ENCODE measurements around the gene EZR. TPM values are rescaled to one million over a fixed set of nuclear protein-coding genes. Genes with fewer than 3 reads are reported as not detected.

Gene EZR
- polyA plus RNA-seq, 3 donors, result 68.1 to 95.8 (median 86.3) TPM

GRCh38 chr6:158718461-158719046 is 100.6 kb downstream of the EZR start:
- peaks cover 0 to 2% (median 0%) of the 10 kb centered on the region in 7 donors for H3K9me3 Mint-ChIP-seq
- Histone ChIP-seq H3K27me3 (ENCODE audit: control insufficient read depth in 2 of 2, insufficient read depth in 2 of 2, low read length in 2 of 2) (no peaks in the 10 kb centered on the region), H2AFZ (ENCODE audit: insufficient read depth, low read depth, low read length, poor library complexity, severe bottlenecking) (no peak overlapping the region), H3K9ac (ENCODE audit: insufficient read depth, low read length, poor library complexity, severe bottlenecking) (no peak overlapping the region), H3K79me2 (ENCODE audit: insufficient read depth, low read length) (no peaks in the 10 kb centered on the region), H3K27ac (ENCODE audit: low read depth in 1 of 2, low read length in 2 of 2) (peak overlapping the region in 1 of 2 donors; percentile 56), H3K9me3 (replicated peaks in 1 of 2; ENCODE audit: control insufficient read depth in 1 of 2, insufficient read depth in 1 of 2, low read length in 2 of 2) (no peaks in the 10 kb centered on the region), H3K4me1 (ENCODE audit: control insufficient read depth in 1 of 2, insufficient read depth in 2 of 2, low read length in 2 of 2) (peaks cover 50 to 64% of the 10 kb centered on the region in 2 donors), H3K4me2 (replicated peaks; ENCODE audit: extremely low read depth, low read length, poor library complexity, severe bottlenecking) (no peak overlapping the region), H4K20me1 (ENCODE audit: insufficient read depth, low read length) (no peaks in the 10 kb centered on the region), H3K4me3 (replicated peaks in 1 of 3; ENCODE audit: low read depth in 2 of 3, low read length in 3 of 3) (no peak overlapping the region), H3K36me3 (replicated peaks in 1 of 2; ENCODE audit: control insufficient read depth in 1 of 2, insufficient read depth in 2 of 2, low read length in 2 of 2) (peaks cover 9 to 32% of the 10 kb centered on the region in 2 donors)
- H3K27me3 Mint-ChIP-seq (ENCODE audit: low read depth in 3 of 3), result peaks cover 0 to 3% (median 0%) of the 10 kb centered on the region in 3 donors
- TF ChIP-seq CTCF (IDR thresholded peaks at IDR 0.05), result peak; percentile 35
- peak overlapping the region in 5 of 7 donors; percentile 7 to 80 (median 36) for H3K27ac Mint-ChIP-seq
- H3K4me1 Mint-ChIP-seq, result peaks cover 61% of the 10 kb centered on the region
- H3K4me3 Mint-ChIP-seq, result no peak overlapping the region
- WGBS (ENCODE audit: insufficient coverage), result 96% methylated on average over 11 of the region's 13 CpGs
- H3K36me3 Mint-ChIP-seq, result peaks cover 43 to 55% of the 10 kb centered on the region in 2 donors
- intact Hi-C loops (cut with micrococcal nuclease), result loop anchor here in 1 of 2 donors (10.0 kb wide), 1 partner anchor 146 kb away; no protein-coding TSS in a partner anchor
- DNase-seq, result no peak

- intact Hi-C loops (cut with micrococcal nuclease), result loop anchor here in 1 of 2 donors (10.0 kb wide), 1 partner anchor 147 kb away; no protein-coding TSS in a partner anchor
- Mint-ChIP-seq H3K9me3 (peaks cover 0 to 2% (median 0%) of the 10 kb centered on the region in 7 donors), H3K4me3 (no peak overlapping the region), H3K36me3 (peaks cover 46 to 58% of the 10 kb centered on the region in 2 donors), H3K4me1 (peaks cover 61% of the 10 kb centered on the region), H3K27me3 (ENCODE audit: low read depth in 3 of 3) (no peaks in the 10 kb centered on the region), H3K27ac (peak overlapping the region; percentile 77 to 94 (median 83))
- H3K4me3 ChIP-seq (replicated peaks in 1 of 3; ENCODE audit: low read depth in 2 of 3, low read length in 3 of 3), result no peak overlapping the region
- peak overlapping the region; percentile 24 to 56 for H3K27ac ChIP-seq (ENCODE audit: low read depth in 1 of 2, low read length in 2 of 2)
- TF ChIP-seq CTCF (IDR thresholded peaks at IDR 0.05), result no peak
- H3K9ac ChIP-seq (ENCODE audit: insufficient read depth, low read length, poor library complexity, severe bottlenecking), result no peak overlapping the region
- H4K20me1 ChIP-seq (ENCODE audit: insufficient read depth, low read length), result no peaks in the 10 kb centered on the region
- H3K27me3 ChIP-seq (ENCODE audit: control insufficient read depth in 2 of 2, insufficient read depth in 2 of 2, low read length in 2 of 2), result no peaks in the 10 kb centered on the region
- H3K9me3 ChIP-seq (replicated peaks in 1 of 2; ENCODE audit: control insufficient read depth in 1 of 2, insufficient read depth in 1 of 2, low read length in 2 of 2), result no peaks in the 10 kb centered on the region
- peak in 1 of 3 donors; percentile 29 for DNase-seq
- no peak overlapping the region for H2AFZ ChIP-seq (ENCODE audit: insufficient read depth, low read depth, low read length, poor library complexity, severe bottlenecking)
- no peaks in the 10 kb centered on the region for H3K79me2 ChIP-seq (ENCODE audit: insufficient read depth, low read length)
- peaks cover 13 to 39% of the 10 kb centered on the region in 2 donors for H3K36me3 ChIP-seq (replicated peaks in 1 of 2; ENCODE audit: control insufficient read depth in 1 of 2, insufficient read depth in 2 of 2, low read length in 2 of 2)
- H3K4me1 ChIP-seq (ENCODE audit: control insufficient read depth in 1 of 2, insufficient read depth in 2 of 2, low read length in 2 of 2), result peaks cover 50 to 64% of the 10 kb centered on the region in 2 donors
- H3K4me2 ChIP-seq (replicated peaks; ENCODE audit: extremely low read depth, low read length, poor library complexity, severe bottlenecking), result no peak overlapping the region
- whole genome bisulfite sequencing (ENCODE audit: insufficient coverage), result over 99% methylated on average over 8 of the region's 16 CpGs
These were observed 101.5 kb downstream of the EZR start for GRCh38 chr6:158717341-158718330.
